Raji (cell line): ENCODE data around the gene CBX2.

Experiments
- POLR2A ChIP-seq: IDR thresholded peaks from 2 replicates; pipeline ENCODE4 v1.6.1; 2011; ENCODE audit warnings: low read depth, low read length, control low read depth; ENCODE audit not compliant: insufficient read depth

Gene CBX2

GRCh38 chr17:79776376-79777119 is 1.4 kb upstream of the CBX2 start:
- no peak for TF ChIP-seq POLR2A

DNA sequence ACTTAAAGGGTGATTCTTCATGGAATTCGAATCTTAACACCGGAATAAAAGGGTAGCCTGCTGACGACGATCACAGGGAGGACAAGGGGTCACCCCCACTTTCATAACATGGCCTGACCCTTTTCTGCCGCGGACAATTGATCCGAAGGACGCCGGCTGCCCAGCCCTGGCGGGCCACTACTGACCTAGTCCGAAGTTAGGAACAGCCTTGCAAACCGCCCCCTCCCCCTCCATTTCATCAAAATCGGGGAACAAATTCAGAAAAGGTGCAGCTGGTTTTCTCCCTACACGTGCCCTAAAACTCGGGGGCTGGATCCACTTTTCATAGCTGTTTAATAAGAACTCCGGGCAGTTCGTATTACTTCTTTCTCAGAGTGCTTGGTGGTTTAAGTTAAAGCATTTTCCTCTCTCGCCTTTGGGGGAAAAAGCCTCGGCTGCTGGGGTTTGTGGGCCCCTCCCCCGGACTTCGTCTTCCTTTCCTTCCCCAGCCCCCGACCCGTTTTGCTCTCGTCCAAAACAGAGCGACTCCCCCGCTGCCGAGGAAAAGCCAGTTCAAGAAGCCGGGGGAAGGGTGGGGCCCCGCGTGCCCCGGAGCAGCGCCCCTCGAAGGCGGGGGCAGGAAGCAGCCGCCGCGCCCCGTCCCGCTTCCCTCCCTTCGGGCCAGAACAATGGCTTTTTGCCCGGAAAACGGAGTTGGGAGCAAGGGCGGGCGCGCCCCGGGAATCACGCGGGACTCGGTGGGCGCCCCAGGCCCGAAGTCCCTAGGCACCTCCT is 641 bp upstream of the CBX2 start:
- no peak for TF ChIP-seq POLR2A

GRCh38 chr17:79778504-79779083 is 646 bp downstream of the CBX2 start:
- no peak for TF ChIP-seq POLR2A

DNA sequence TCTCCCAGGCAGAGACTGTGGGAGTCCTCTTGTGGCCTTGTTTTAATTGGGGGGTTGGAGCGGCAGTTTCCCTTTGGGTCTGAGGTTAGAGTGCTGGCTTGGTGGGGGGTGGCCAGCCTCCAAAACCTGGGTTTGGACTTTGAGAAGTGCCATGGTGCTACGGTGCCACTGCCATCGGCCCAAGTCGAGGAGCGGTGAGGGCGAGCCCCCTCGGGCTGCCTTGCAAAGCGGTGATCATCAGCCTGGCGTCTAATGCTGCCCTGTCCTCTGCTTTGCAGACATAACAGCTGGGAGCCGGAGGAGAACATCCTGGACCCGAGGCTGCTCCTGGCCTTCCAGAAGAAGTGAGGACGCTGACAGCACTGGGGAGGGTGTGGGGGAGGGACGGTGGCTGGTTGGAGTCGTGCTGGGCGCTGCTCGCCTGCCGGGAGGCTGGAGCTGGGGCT is 1.2 kb downstream of the CBX2 start:
- TF ChIP-seq POLR2A, result no peak

- TF ChIP-seq POLR2A, result no peak
Observed at GRCh38 chr17:79779661-79780365, 1.9 kb downstream of the CBX2 start.

DNA sequence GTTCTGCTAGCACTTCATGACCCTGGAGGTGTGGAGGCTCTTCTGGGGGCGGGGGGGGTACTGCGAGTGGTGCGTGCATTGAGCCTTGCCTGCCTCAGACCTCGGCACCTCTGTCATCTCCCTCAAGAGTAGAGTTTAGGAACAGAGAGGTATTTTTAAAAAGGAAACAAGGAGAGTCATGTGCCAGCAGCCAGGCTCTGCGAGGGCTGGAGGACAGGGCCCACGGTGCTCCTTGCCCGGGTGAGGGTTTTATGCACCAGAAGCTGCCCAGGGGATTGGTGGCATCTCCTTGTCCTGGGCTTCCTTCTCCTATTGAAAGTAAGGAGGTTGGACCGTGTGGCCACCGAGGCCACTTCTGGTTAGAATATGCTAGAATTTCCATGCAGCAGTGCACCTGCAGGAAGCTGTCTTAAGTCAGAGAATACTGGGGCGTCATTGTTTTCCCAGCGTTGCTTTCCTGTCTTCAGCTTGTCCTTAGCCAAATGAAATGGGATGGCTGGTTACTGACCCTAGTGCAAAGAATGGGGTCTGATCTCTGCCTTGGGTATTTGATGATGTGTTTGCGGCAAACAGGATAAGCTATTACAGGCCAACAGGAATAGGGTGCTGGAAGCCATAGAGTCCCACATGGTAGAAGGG is 3.2 kb downstream of the CBX2 start:
- no peak for TF ChIP-seq POLR2A

GRCh38 chr17:79781736-79782575 is 4.0 kb downstream of the CBX2 start:
- no peak for TF ChIP-seq POLR2A

- TF ChIP-seq POLR2A, result no peak
Observed at GRCh38 chr17:79783891-79784290, 5.9 kb downstream of the CBX2 start.

GRCh38 chr17:79784353-79785016 is 6.5 kb downstream of the CBX2 start:
- no peak for TF ChIP-seq POLR2A

- no peak for TF ChIP-seq POLR2A
Observed at GRCh38 chr17:79785017-79785899, 7.3 kb downstream of the CBX2 start.

- TF ChIP-seq POLR2A, result no peak
Observed at GRCh38 chr17:79785900-79786810, 8.2 kb downstream of the CBX2 start.
